GM20431 (cell line): ENCODE measurements around the gene CYB5R4.
"Not testable (repeated sequence)": the region's sequence is repeated elsewhere in the genome, so short reads cannot be mapped to it uniquely, and the experiment has no call there.

ENCODE experiments used
- in situ Hi-C: fragments of 300-500 bp; cut with MseI, MboI; formaldehyde crosslinking; loops from one replicate; pipeline ENCODE4 v1.15.0; 2020; ENCODE audit warnings: low sequenced_read_pairs; ENCODE audit not compliant: unreplicated experiment

The CYB5R4 gene

GRCh38 chr6:83905648-83906047 lies 46.2 kb downstream of the CYB5R4 start:
- in situ Hi-C loops = no loop called here

GRCh38 chr6:83907623-83908390 lies 48.3 kb downstream of the CYB5R4 start:
- in situ Hi-C loops = not testable (repeated sequence)

GRCh38 chr6:83908813-83909212 lies 49.3 kb downstream of the CYB5R4 start:
- in situ Hi-C loops = no loop called here

- in situ Hi-C loops = no loop called here
These were observed 51.8 kb downstream of the CYB5R4 start for GRCh38 chr6:83911278-83911677.

- in situ Hi-C loops = no loop called here
These were observed 55.5 kb downstream of the CYB5R4 start for GRCh38 chr6:83914953-83915352.

GRCh38 chr6:83917001-83917400 lies 57.5 kb downstream of the CYB5R4 start:
- in situ Hi-C loops = no loop called here

GRCh38 chr6:83920017-83920416 lies 60.5 kb downstream of the CYB5R4 start:
- in situ Hi-C loops = no loop called here

GRCh38 chr6:83921315-83921714 lies 61.8 kb downstream of the CYB5R4 start:
- in situ Hi-C loops = no loop called here

- in situ Hi-C loops = no loop called here
These were observed 68.0 kb downstream of the CYB5R4 start for GRCh38 chr6:83927470-83927869.

- in situ Hi-C loops = no loop called here
These were observed 68.8 kb downstream of the CYB5R4 start for GRCh38 chr6:83928286-83928685.

- in situ Hi-C loops = not testable (repeated sequence)
These were observed 86.8 kb downstream of the CYB5R4 start for GRCh38 chr6:83946201-83946833.

- in situ Hi-C loops = not testable (repeated sequence)
These were observed 88.5 kb downstream of the CYB5R4 start for GRCh38 chr6:83947983-83948382.

GRCh38 chr6:83948851-83949250 lies 89.4 kb downstream of the CYB5R4 start:
- in situ Hi-C loops = no loop called here

- in situ Hi-C loops = not testable (repeated sequence)
These were observed 91.9 kb downstream of the CYB5R4 start for GRCh38 chr6:83951423-83951822.

- in situ Hi-C loops = no loop called here
These were observed 93.3 kb downstream of the CYB5R4 start for GRCh38 chr6:83952830-83953229.

GRCh38 chr6:83954371-83954770 lies 94.9 kb downstream of the CYB5R4 start:
- in situ Hi-C loops = no loop called here

- in situ Hi-C loops = no loop called here
These were observed 98.8 kb downstream of the CYB5R4 start for GRCh38 chr6:83958241-83958685.

- in situ Hi-C loops = no loop called here
These were observed 101.2 kb downstream of the CYB5R4 start for GRCh38 chr6:83960664-83961063.

GRCh38 chr6:83962582-83962981 lies 103.1 kb downstream of the CYB5R4 start:
- in situ Hi-C loops = no loop called here

- in situ Hi-C loops = no loop called here
These were observed 107.0 kb downstream of the CYB5R4 start for GRCh38 chr6:83966539-83966938.

- in situ Hi-C loops = no loop called here
These were observed 111.1 kb downstream of the CYB5R4 start for GRCh38 chr6:83970582-83970981.
